ENCODE results near the gene CLSTN2.

CLSTN2 gene

GRCh38 chr3:140378571-140379340, 443.8 kb downstream of the CLSTN2 start:
- peak; percentile 13 for DNase-seq (ENCODE audit: low read depth)

- DNase-seq (ENCODE audit: low read depth), result no peak
Measured at GRCh38 chr3:140384028-140384771, 449.2 kb downstream of the CLSTN2 start.

GRCh38 chr3:140384876-140385275, 449.9 kb downstream of the CLSTN2 start:
- DNase-seq (ENCODE audit: low read depth), result no peak

GRCh38 chr3:140386357-140387100, 451.5 kb downstream of the CLSTN2 start:
- no peak for DNase-seq (ENCODE audit: low read depth)

- DNase-seq (ENCODE audit: low read depth), result no peak
Measured at GRCh38 chr3:140387244-140387643, 452.3 kb downstream of the CLSTN2 start.

GRCh38 chr3:140388202-140388922, 453.4 kb downstream of the CLSTN2 start:
- no peak for DNase-seq (ENCODE audit: low read depth)

GRCh38 chr3:140391061-140391460, 456.1 kb downstream of the CLSTN2 start:
- no peak for DNase-seq (ENCODE audit: low read depth)

GRCh38 chr3:140394488-140395133, 459.6 kb downstream of the CLSTN2 start:
- no peak for DNase-seq (ENCODE audit: low read depth)

- DNase-seq (ENCODE audit: low read depth), result no peak
Measured at GRCh38 chr3:140395134-140396075, 460.4 kb downstream of the CLSTN2 start.

GRCh38 chr3:140396110-140396509, 461.1 kb downstream of the CLSTN2 start:
- no peak for DNase-seq (ENCODE audit: low read depth)

GRCh38 chr3:140397847-140398246, 462.9 kb downstream of the CLSTN2 start:
- no peak for DNase-seq (ENCODE audit: low read depth)

- no peak for DNase-seq (ENCODE audit: low read depth)
Measured at GRCh38 chr3:140398387-140398786, 463.4 kb downstream of the CLSTN2 start.

- no peak for DNase-seq (ENCODE audit: low read depth)
Measured at GRCh38 chr3:140399871-140400270, 464.9 kb downstream of the CLSTN2 start.

GRCh38 chr3:140403079-140403478, 468.1 kb downstream of the CLSTN2 start:
- no peak for DNase-seq (ENCODE audit: low read depth)

- no peak for DNase-seq (ENCODE audit: low read depth)
Measured at GRCh38 chr3:140403608-140404007, 468.6 kb downstream of the CLSTN2 start.

- no peak for DNase-seq (ENCODE audit: low read depth)
Measured at GRCh38 chr3:140406655-140407054, 471.7 kb downstream of the CLSTN2 start.

- DNase-seq (ENCODE audit: low read depth), result no peak
Measured at GRCh38 chr3:140408252-140408651, 473.3 kb downstream of the CLSTN2 start.

GRCh38 chr3:140416666-140417065, 481.7 kb downstream of the CLSTN2 start:
- no peak for DNase-seq (ENCODE audit: low read depth)

- peak; percentile 56 for DNase-seq (ENCODE audit: low read depth)
Measured at GRCh38 chr3:140420621-140421357, 485.8 kb downstream of the CLSTN2 start.

- no peak for DNase-seq (ENCODE audit: low read depth)
Measured at GRCh38 chr3:140421884-140422283, 486.9 kb downstream of the CLSTN2 start.

Data from iris pigment epithelial cell (primary cell).